Activated T-cell treated with anti-CD3 and anti-CD28 coated beads for 4 hours (primary cell): Measurements from ENCODE around the gene TELO2.

Source experiments
- DNase-seq: peaks from one replicate; pipeline ENCODE4 v3.0.0-alpha.2; 2020

The TELO2 gene

GRCh38 chr16:1539720-1540555 is 46.8 kb downstream of the TELO2 start:
- no peak for DNase-seq

- DNase-seq: no peak
Observed at GRCh38 chr16:1540556-1540855, 47.3 kb downstream of the TELO2 start.

GRCh38 chr16:1541293-1542165 is 48.4 kb downstream of the TELO2 start:
- DNase-seq: no peak

- no peak for DNase-seq
Observed at GRCh38 chr16:1542166-1542500, 49.0 kb downstream of the TELO2 start.

GRCh38 chr16:1542533-1542932 is 49.4 kb downstream of the TELO2 start:
- DNase-seq: no peak

- peak; percentile 37 for DNase-seq
Observed at GRCh38 chr16:1543085-1543896, 50.1 kb downstream of the TELO2 start.

- no peak for DNase-seq
Observed at GRCh38 chr16:1545044-1546040, 52.2 kb downstream of the TELO2 start.

- DNase-seq: no peak
Observed at GRCh38 chr16:1546430-1546829, 53.3 kb downstream of the TELO2 start.

- DNase-seq: no peak
Observed at GRCh38 chr16:1548233-1548632, 55.1 kb downstream of the TELO2 start.

GRCh38 chr16:1548727-1549126 is 55.6 kb downstream of the TELO2 start:
- DNase-seq: no peak

- no peak for DNase-seq
Observed at GRCh38 chr16:1550069-1550468, 56.9 kb downstream of the TELO2 start.

GRCh38 chr16:1550696-1551095 is 57.5 kb downstream of the TELO2 start:
- DNase-seq: no peak

- no peak for DNase-seq
Observed at GRCh38 chr16:1551166-1551565, 58.0 kb downstream of the TELO2 start.

- DNase-seq: no peak
Observed at GRCh38 chr16:1552129-1552528, 59.0 kb downstream of the TELO2 start.

- no peak for DNase-seq
Observed at GRCh38 chr16:1553946-1554825, 61.0 kb downstream of the TELO2 start.

- DNase-seq: no peak
Observed at GRCh38 chr16:1554826-1555445, 61.8 kb downstream of the TELO2 start.

- no peak for DNase-seq
Observed at GRCh38 chr16:1556254-1556653, 63.1 kb downstream of the TELO2 start.

- DNase-seq: no peak
Observed at GRCh38 chr16:1557074-1557473, 63.9 kb downstream of the TELO2 start.

- no peak for DNase-seq
Observed at GRCh38 chr16:1557576-1557975, 64.4 kb downstream of the TELO2 start.

GRCh38 chr16:1559446-1559975 is 66.4 kb downstream of the TELO2 start:
- DNase-seq: no peak
